Stimulated activated CD4-positive, alpha-beta T cell treated with anti-CD3 and anti-CD28 coated beads, Interleukin-2, amount 100 ng/mL, for 24 hours (primary cell): ENCODE results near the gene MEF2A.

Experiments used
- DNase-seq, 2 donors: peaks; one replicate each; pipeline ENCODE4 v3.0.0-alpha.2; 2020

MEF2A gene

GRCh38 chr15:99613481-99613880 is 47.7 kb downstream of the MEF2A start:
- no peak for DNase-seq

GRCh38 chr15:99613887-99614647 is 48.3 kb downstream of the MEF2A start:
- DNase-seq: no peak

- no peak for DNase-seq
Observed at GRCh38 chr15:99614749-99615288, 49.0 kb downstream of the MEF2A start.

GRCh38 chr15:99615460-99615859 is 49.7 kb downstream of the MEF2A start:
- no peak for DNase-seq

- no peak for DNase-seq
Observed at GRCh38 chr15:99616129-99616528, 50.3 kb downstream of the MEF2A start.

- DNase-seq: no peak
Observed at GRCh38 chr15:99616773-99617342, 51.1 kb downstream of the MEF2A start.

- DNase-seq: no peak
Observed at GRCh38 chr15:99618941-99619411, 53.2 kb downstream of the MEF2A start.

GRCh38 chr15:99619712-99620111 is 53.9 kb downstream of the MEF2A start:
- no peak for DNase-seq

GRCh38 chr15:99620178-99620577 is 54.4 kb downstream of the MEF2A start:
- DNase-seq: no peak

- no peak for DNase-seq
Observed at GRCh38 chr15:99621767-99622166, 56.0 kb downstream of the MEF2A start.

GRCh38 chr15:99628374-99629001 is 62.7 kb downstream of the MEF2A start:
- DNase-seq: no peak

- DNase-seq: no peak
Observed at GRCh38 chr15:99630607-99631131, 64.9 kb downstream of the MEF2A start.

GRCh38 chr15:99631255-99631654 is 65.5 kb downstream of the MEF2A start:
- no peak for DNase-seq

GRCh38 chr15:99632521-99632920 is 66.7 kb downstream of the MEF2A start:
- DNase-seq: no peak

GRCh38 chr15:99633655-99634054 is 67.9 kb downstream of the MEF2A start:
- DNase-seq: no peak

- DNase-seq: no peak
Observed at GRCh38 chr15:99634576-99634975, 68.8 kb downstream of the MEF2A start.

- no peak for DNase-seq
Observed at GRCh38 chr15:99635145-99635544, 69.4 kb downstream of the MEF2A start.

- DNase-seq: no peak
Observed at GRCh38 chr15:99635794-99636193, 70.0 kb downstream of the MEF2A start.

- no peak for DNase-seq
Observed at GRCh38 chr15:99644913-99645542, 79.2 kb downstream of the MEF2A start.

GRCh38 chr15:99645543-99645935 is 79.8 kb downstream of the MEF2A start:
- no peak for DNase-seq

GRCh38 chr15:99645951-99646350 is 80.2 kb downstream of the MEF2A start:
- no peak for DNase-seq

GRCh38 chr15:99651023-99651807 is 85.4 kb downstream of the MEF2A start:
- no peak for DNase-seq
